ENCODE data around the gene SLC24A4. TPM values are rescaled to one million over a fixed set of nuclear protein-coding genes. Genes with fewer than 3 reads are reported as not detected.

Gene SLC24A4
- total and polyA plus RNA-seq, 2 donors = 0.66 to 0.80 TPM

GRCh38 chr14:92484132-92484823 is 161.3 kb downstream of the SLC24A4 start:
- H3K9me3 ChIP-seq (ENCODE audit: control insufficient read depth in 2 of 2, insufficient read depth in 1 of 2, low read length in 1 of 2) = no peaks in the 10 kb centered on the region
- no peak overlapping the region for H3K27ac ChIP-seq (ENCODE audit: low read depth in 1 of 2, low read length in 1 of 2)
- DNase-seq (ENCODE audit: low read depth in 6 of 9, low spot score in 9 of 9) = no peak
- H3K27me3 ChIP-seq (ENCODE audit: control insufficient read depth in 2 of 2, insufficient read depth in 1 of 2, low read length in 1 of 2) = no peaks in the 10 kb centered on the region
- peaks cover 0 to 8% of the 10 kb centered on the region in 2 donors for H3K4me1 ChIP-seq (ENCODE audit: control insufficient read depth in 2 of 2, insufficient read depth in 2 of 2, low read length in 2 of 2)
- WGBS = 96% methylated on average over 7 of the region's 7 CpGs
- no peak overlapping the region for H3K4me3 ChIP-seq (ENCODE audit: low read length in 2 of 2)
- no peaks in the 10 kb centered on the region for H3K36me3 ChIP-seq (ENCODE audit: control insufficient read depth in 2 of 2, insufficient read depth in 2 of 2, low read length in 1 of 2)

- H3K9me3 ChIP-seq (ENCODE audit: control insufficient read depth in 2 of 2, insufficient read depth in 1 of 2, low read length in 1 of 2) = no peaks in the 10 kb centered on the region
- no peak overlapping the region for H3K27ac ChIP-seq (ENCODE audit: low read depth in 1 of 2, low read length in 1 of 2)
Measured at GRCh38 chr14:92486881-92487280, 163.9 kb downstream of the SLC24A4 start.

GRCh38 chr14:92487513-92488133 is 164.7 kb downstream of the SLC24A4 start:
- Histone ChIP-seq H3K4me1 (ENCODE audit: control insufficient read depth in 2 of 2, insufficient read depth in 2 of 2, low read length in 2 of 2) (peaks cover 0 to 17% of the 10 kb centered on the region in 2 donors), H3K27ac (ENCODE audit: low read depth in 1 of 2, low read length in 1 of 2) (no peak overlapping the region), H3K27me3 (ENCODE audit: control insufficient read depth in 2 of 2, insufficient read depth in 1 of 2, low read length in 1 of 2) (no peaks in the 10 kb centered on the region), H3K4me3 (ENCODE audit: low read length in 2 of 2) (no peak overlapping the region), H3K36me3 (ENCODE audit: control insufficient read depth in 2 of 2, insufficient read depth in 2 of 2, low read length in 1 of 2) (no peaks in the 10 kb centered on the region), H3K9me3 (ENCODE audit: control insufficient read depth in 2 of 2, insufficient read depth in 1 of 2, low read length in 1 of 2) (no peaks in the 10 kb centered on the region)
- WGBS = 81% methylated on average over 10 of the region's 10 CpGs
- no peak for DNase-seq (ENCODE audit: low read depth in 6 of 9, low spot score in 9 of 9)

More at GRCh38 chr14:92486881-92487280, 163.9 kb downstream of the SLC24A4 start:
- H3K36me3 ChIP-seq (ENCODE audit: control insufficient read depth in 2 of 2, insufficient read depth in 2 of 2, low read length in 1 of 2) = no peaks in the 10 kb centered on the region
- H3K27me3 ChIP-seq (ENCODE audit: control insufficient read depth in 2 of 2, insufficient read depth in 1 of 2, low read length in 1 of 2) = no peaks in the 10 kb centered on the region
- peaks cover 0 to 17% of the 10 kb centered on the region in 2 donors for H3K4me1 ChIP-seq (ENCODE audit: control insufficient read depth in 2 of 2, insufficient read depth in 2 of 2, low read length in 2 of 2)
- WGBS = 87% methylated on average over 4 of the region's 4 CpGs
- DNase-seq (ENCODE audit: low read depth in 6 of 9, low spot score in 9 of 9) = no peak
- H3K4me3 ChIP-seq (ENCODE audit: low read length in 2 of 2) = no peak overlapping the region

- Histone ChIP-seq H3K36me3 (ENCODE audit: control insufficient read depth in 2 of 2, insufficient read depth in 2 of 2, low read length in 1 of 2) (no peaks in the 10 kb centered on the region), H3K27me3 (ENCODE audit: control insufficient read depth in 2 of 2, insufficient read depth in 1 of 2, low read length in 1 of 2) (no peaks in the 10 kb centered on the region), H3K27ac (ENCODE audit: low read depth in 1 of 2, low read length in 1 of 2) (no peak overlapping the region), H3K4me1 (ENCODE audit: control insufficient read depth in 2 of 2, insufficient read depth in 2 of 2, low read length in 2 of 2) (peaks cover 0 to 17% of the 10 kb centered on the region in 2 donors), H3K4me3 (ENCODE audit: low read length in 2 of 2) (no peak overlapping the region), H3K9me3 (ENCODE audit: control insufficient read depth in 2 of 2, insufficient read depth in 1 of 2, low read length in 1 of 2) (no peaks in the 10 kb centered on the region)
- peak in 1 of 9 donors; percentile 31 for DNase-seq (ENCODE audit: low read depth in 6 of 9, low spot score in 9 of 9)
- 95% methylated on average over 21 of the region's 21 CpGs for WGBS
Measured at GRCh38 chr14:92489394-92490238, 166.7 kb downstream of the SLC24A4 start.

GRCh38 chr14:92490239-92490959 is 167.4 kb downstream of the SLC24A4 start:
- H3K9me3 ChIP-seq (ENCODE audit: control insufficient read depth in 2 of 2, insufficient read depth in 1 of 2, low read length in 1 of 2) = no peaks in the 10 kb centered on the region
- H3K4me3 ChIP-seq (ENCODE audit: low read length in 2 of 2) = no peak overlapping the region
- H3K4me1 ChIP-seq (ENCODE audit: control insufficient read depth in 2 of 2, insufficient read depth in 2 of 2, low read length in 2 of 2) = peaks cover 0 to 17% of the 10 kb centered on the region in 2 donors
- WGBS = 88% methylated on average over 17 of the region's 17 CpGs
- no peak overlapping the region for H3K27ac ChIP-seq (ENCODE audit: low read depth in 1 of 2, low read length in 1 of 2)
- H3K27me3 ChIP-seq (ENCODE audit: control insufficient read depth in 2 of 2, insufficient read depth in 1 of 2, low read length in 1 of 2) = no peaks in the 10 kb centered on the region
- no peak for DNase-seq (ENCODE audit: low read depth in 6 of 9, low spot score in 9 of 9)
- H3K36me3 ChIP-seq (ENCODE audit: control insufficient read depth in 2 of 2, insufficient read depth in 2 of 2, low read length in 1 of 2) = no peaks in the 10 kb centered on the region

GRCh38 chr14:92491782-92492181 is 168.8 kb downstream of the SLC24A4 start:
- Histone ChIP-seq H3K4me3 (ENCODE audit: low read length in 2 of 2) (no peak overlapping the region), H3K9me3 (ENCODE audit: control insufficient read depth in 2 of 2, insufficient read depth in 1 of 2, low read length in 1 of 2) (no peaks in the 10 kb centered on the region), H3K27me3 (ENCODE audit: control insufficient read depth in 2 of 2, insufficient read depth in 1 of 2, low read length in 1 of 2) (no peaks in the 10 kb centered on the region), H3K27ac (ENCODE audit: low read depth in 1 of 2, low read length in 1 of 2) (no peak overlapping the region), H3K4me1 (ENCODE audit: control insufficient read depth in 2 of 2, insufficient read depth in 2 of 2, low read length in 2 of 2) (peaks cover 0 to 17% of the 10 kb centered on the region in 2 donors), H3K36me3 (ENCODE audit: control insufficient read depth in 2 of 2, insufficient read depth in 2 of 2, low read length in 1 of 2) (no peaks in the 10 kb centered on the region)
- WGBS = 91% methylated on average over 8 of the region's 8 CpGs
- DNase-seq (ENCODE audit: low read depth in 6 of 9, low spot score in 9 of 9) = no peak

- 90% methylated on average over 10 of the region's 10 CpGs for WGBS
- no peak overlapping the region for H3K27ac ChIP-seq (ENCODE audit: low read depth in 1 of 2, low read length in 1 of 2)
Measured at GRCh38 chr14:92492258-92492657, 169.3 kb downstream of the SLC24A4 start.

GRCh38 chr14:92493024-92493423 is 170.1 kb downstream of the SLC24A4 start:
- H3K4me3 ChIP-seq (ENCODE audit: low read length in 2 of 2) = no peak overlapping the region
- H3K27ac ChIP-seq (ENCODE audit: low read depth in 1 of 2, low read length in 1 of 2) = no peak overlapping the region
- H3K27me3 ChIP-seq (ENCODE audit: control insufficient read depth in 2 of 2, insufficient read depth in 1 of 2, low read length in 1 of 2) = no peaks in the 10 kb centered on the region
- peaks cover 0 to 9% of the 10 kb centered on the region in 2 donors for H3K4me1 ChIP-seq (ENCODE audit: control insufficient read depth in 2 of 2, insufficient read depth in 2 of 2, low read length in 2 of 2)
- no peaks in the 10 kb centered on the region for H3K9me3 ChIP-seq (ENCODE audit: control insufficient read depth in 2 of 2, insufficient read depth in 1 of 2, low read length in 1 of 2)
- WGBS = 97% methylated on average over 10 of the region's 10 CpGs
- no peak for DNase-seq (ENCODE audit: low read depth in 6 of 9, low spot score in 9 of 9)
- no peaks in the 10 kb centered on the region for H3K36me3 ChIP-seq (ENCODE audit: control insufficient read depth in 2 of 2, insufficient read depth in 2 of 2, low read length in 1 of 2)

More at GRCh38 chr14:92492258-92492657, 169.3 kb downstream of the SLC24A4 start:
- H3K4me1 ChIP-seq (ENCODE audit: control insufficient read depth in 2 of 2, insufficient read depth in 2 of 2, low read length in 2 of 2) = peaks cover 0 to 14% of the 10 kb centered on the region in 2 donors
- DNase-seq (ENCODE audit: low read depth in 6 of 9, low spot score in 9 of 9) = no peak
- no peaks in the 10 kb centered on the region for H3K27me3 ChIP-seq (ENCODE audit: control insufficient read depth in 2 of 2, insufficient read depth in 1 of 2, low read length in 1 of 2)
- no peaks in the 10 kb centered on the region for H3K9me3 ChIP-seq (ENCODE audit: control insufficient read depth in 2 of 2, insufficient read depth in 1 of 2, low read length in 1 of 2)
- H3K36me3 ChIP-seq (ENCODE audit: control insufficient read depth in 2 of 2, insufficient read depth in 2 of 2, low read length in 1 of 2) = no peaks in the 10 kb centered on the region
- no peak overlapping the region for H3K4me3 ChIP-seq (ENCODE audit: low read length in 2 of 2)
